BJ (cell line): ENCODE results near the gene HPDL. TPM values are rescaled to one million over a fixed set of nuclear protein-coding genes. Genes with fewer than 3 reads are reported as not detected.

Experiments used
- CTCF ChIA-PET: fragments of 350-600 bp; formaldehyde crosslinking; extraction: SDS; loops from one replicate; lab custom pipeline; 2021; ENCODE audit warnings: antibody characterized with exemption, inconsistent platforms; lab: Yijun Ruan, JAX
- POLR2A ChIA-PET: fragments of 300-600 bp; sonication (Branson Sonifier 250); formaldehyde crosslinking; extraction: SDS; loops from one replicate; lab custom pipeline; 2021; ENCODE audit warnings: antibody characterized with exemption; lab: Charles Lee
- DNase-seq: peaks from one replicate; pipeline ENCODE4 v3.0.0-alpha.2; 2011; ENCODE audit warnings: low read depth
- H3K27me3 ChIP-seq: 2 replicates; pipeline ENCODE4 v1.6.0; 2011; ENCODE audit warnings: low read length; ENCODE audit not compliant: control insufficient read depth, insufficient read depth
- H3K36me3 ChIP-seq: 2 replicates; pipeline ENCODE4 v1.5.1; 2011; ENCODE audit warnings: low read length; ENCODE audit not compliant: control insufficient read depth, insufficient read depth
- H3K4me3 ChIP-seq: 2 replicates; pipeline ENCODE4 v1.5.1; 2011; ENCODE audit warnings: low read depth, mild to moderate bottlenecking, control low read depth, low read length
- polyA plus RNA-seq: library from polyadenylated mRNA; depleted of rRNA; stranded (reverse); fragments of >200 nt; gene quantifications from 2 replicates; pipeline ENCODE4 v1.2.3, GENCODE V29; 2011
- TF ChIP-seq, protein P1 (sequence below): IDR thresholded peaks from 2 replicates; pipeline ENCODE4 v1.5.1; 2011; ENCODE audit warnings: low read depth, mild to moderate bottlenecking, control low read depth, inconsistent platforms, low read length, moderate library complexity; ENCODE audit not compliant: insufficient read depth

Gene HPDL
- polyA plus RNA-seq, 1 experiment, result 0.56 TPM

DNA sequence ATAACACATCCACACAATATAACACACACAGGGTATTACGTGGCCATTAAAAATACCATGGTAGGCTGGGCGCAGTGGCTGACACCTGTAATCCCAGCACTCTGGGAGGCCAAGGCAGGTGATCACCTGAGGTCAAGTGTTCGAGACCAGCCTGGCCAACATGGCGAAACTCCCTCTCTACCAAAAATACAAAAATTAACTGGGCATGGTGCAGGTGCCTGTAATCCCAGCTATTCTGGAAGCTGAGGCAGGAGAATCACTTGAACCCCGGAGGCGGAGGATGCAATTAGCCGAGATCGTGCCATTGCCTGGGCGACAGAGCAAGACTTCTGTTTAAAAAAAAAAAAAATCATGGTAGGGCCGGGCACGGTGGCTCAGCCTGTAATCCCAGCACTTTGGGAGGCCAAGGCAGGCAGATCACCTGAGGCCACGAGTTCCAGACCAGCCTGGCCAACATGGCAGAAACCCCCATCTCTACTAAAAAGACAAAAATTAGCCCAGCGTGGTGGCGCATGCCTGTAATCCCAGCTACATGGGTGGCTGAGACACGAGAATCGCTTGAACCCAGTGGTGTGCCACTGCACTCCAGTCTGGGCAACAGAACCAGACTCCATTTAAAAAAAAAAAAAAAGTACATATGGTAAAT lies 24.1 kb upstream of the HPDL start:
- Histone ChIP-seq H3K36me3 (no peaks in the 10 kb centered on the region), H3K27me3 (no peaks in the 10 kb centered on the region), H3K4me3 (peak overlapping the region; percentile 54)
- DNase-seq, result no peak
- TF ChIP-seq, protein P1, sequence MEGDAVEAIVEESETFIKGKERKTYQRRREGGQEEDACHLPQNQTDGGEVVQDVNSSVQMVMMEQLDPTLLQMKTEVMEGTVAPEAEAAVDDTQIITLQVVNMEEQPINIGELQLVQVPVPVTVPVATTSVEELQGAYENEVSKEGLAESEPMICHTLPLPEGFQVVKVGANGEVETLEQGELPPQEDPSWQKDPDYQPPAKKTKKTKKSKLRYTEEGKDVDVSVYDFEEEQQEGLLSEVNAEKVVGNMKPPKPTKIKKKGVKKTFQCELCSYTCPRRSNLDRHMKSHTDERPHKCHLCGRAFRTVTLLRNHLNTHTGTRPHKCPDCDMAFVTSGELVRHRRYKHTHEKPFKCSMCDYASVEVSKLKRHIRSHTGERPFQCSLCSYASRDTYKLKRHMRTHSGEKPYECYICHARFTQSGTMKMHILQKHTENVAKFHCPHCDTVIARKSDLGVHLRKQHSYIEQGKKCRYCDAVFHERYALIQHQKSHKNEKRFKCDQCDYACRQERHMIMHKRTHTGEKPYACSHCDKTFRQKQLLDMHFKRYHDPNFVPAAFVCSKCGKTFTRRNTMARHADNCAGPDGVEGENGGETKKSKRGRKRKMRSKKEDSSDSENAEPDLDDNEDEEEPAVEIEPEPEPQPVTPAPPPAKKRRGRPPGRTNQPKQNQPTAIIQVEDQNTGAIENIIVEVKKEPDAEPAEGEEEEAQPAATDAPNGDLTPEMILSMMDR, result no peak
- CTCF ChIA-PET, result interaction anchor here (0.8 to 13.5 kb wide), 9 partner anchors 10 to 573 kb away, joined by 3 to 181 read pairs (median 3); partner anchors contain the start of genes HECTD3 and UROD
- POLR2A ChIA-PET, result interaction anchor here (0.6 kb wide), 1 partner anchor 571 kb away, joined by 3 read pairs; the partner anchor contains the start of gene RNU5D-1

DNA sequence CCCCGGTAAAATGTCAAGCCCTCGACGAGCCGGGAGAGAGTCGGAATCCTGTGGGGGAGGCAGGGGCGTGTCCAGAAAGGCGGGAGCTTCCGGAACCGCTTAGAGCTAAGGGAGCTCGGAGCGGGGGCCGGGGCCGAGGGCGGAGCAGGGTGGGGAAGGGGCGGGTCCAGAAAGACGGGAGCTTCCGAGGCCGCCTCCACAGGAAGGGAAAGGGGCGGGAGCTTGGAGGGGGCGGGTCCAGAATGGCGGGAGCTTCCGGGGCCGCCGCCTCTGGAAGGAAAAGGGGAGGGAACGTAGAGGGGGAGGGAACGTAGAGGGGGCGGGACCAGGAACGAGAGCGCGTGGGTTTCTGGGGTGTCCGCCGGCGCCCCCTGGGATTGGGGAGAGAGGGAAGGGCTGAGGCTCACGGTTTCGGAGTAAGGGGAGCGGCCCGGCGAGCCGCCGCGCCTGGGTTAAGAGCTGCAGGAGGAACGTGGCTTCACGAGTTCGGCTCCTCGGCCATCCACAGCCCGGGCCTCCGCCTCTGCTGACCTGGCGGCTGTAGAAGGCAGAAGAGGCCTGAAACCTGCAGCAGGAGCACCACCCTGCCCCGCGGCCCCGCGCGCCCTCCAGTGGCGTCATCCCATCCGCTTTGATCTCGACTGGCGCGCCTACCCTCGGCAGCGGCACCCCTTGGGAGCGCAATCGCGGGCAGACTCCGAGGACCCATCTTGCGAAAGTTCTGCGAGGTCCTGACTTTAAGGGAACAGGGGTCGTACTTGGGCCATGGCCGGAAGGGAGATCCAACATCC lies 23.0 kb upstream of the HPDL start:
- Histone ChIP-seq H3K27me3 (no peaks in the 10 kb centered on the region), H3K36me3 (no peaks in the 10 kb centered on the region), H3K4me3 (peak overlapping the region; percentile 70)
- CTCF ChIA-PET, result interaction anchor here (0.7 to 13.5 kb wide), 13 partner anchors 23 to 574 kb away, joined by 3 to 181 read pairs (median 3); partner anchors contain the start of genes EIF2B3, HECTD3, HPDL and UROD
- TF ChIP-seq, protein P1, result peak; percentile 73
- DNase-seq, result peak; percentile 90
- POLR2A ChIA-PET, result interaction anchor here (0.5 to 1.0 kb wide), 14 partner anchors 37 to 1796 kb away, joined by 3 to 15 read pairs (median 4); partner anchors contain the start of genes HECTD3 and UROD

DNA sequence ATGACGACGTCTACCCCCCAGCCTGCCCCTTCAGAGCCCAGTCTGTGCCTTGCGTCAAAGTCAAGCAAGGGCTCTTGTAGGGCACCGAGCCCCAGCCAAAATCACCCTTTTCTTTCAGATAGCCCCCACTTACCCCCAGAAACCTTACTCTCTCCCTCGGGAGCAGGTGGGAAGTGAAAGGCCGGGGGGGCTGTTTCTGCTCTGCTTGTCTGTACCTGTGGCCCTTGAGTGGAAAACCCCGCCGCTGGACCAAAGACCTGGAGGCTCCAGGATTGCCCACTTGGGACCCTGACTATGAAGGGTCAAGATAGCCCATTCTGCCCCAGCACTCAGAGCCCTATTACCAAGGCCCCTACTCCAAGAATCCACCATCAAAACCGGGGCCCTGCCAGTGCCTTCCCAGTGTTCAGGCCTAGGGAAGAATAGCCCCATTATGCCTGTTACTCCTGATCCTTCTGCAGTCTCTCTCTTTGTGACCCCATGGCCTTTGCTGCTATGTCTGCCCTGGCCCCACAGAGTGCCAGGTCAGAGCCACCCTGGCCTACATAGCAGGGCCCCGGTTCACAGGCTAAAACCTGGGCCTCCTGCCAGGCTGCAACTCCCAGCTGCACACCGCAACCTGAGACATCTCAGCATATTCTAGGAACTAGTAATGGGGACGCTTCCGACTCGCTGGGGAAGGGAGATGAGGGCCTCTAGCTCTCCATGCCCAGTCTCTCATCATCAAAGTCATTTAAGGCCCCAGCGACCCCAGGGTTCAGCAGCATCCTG lies 22.2 kb upstream of the HPDL start:
- no peak for DNase-seq
- POLR2A ChIA-PET, result no interaction called here
- CTCF ChIA-PET, result interaction anchor here (1.0 to 13.5 kb wide), 8 partner anchors 13 to 397 kb away, joined by 3 to 181 read pairs (median 5); no protein-coding TSS in a partner anchor

DNA sequence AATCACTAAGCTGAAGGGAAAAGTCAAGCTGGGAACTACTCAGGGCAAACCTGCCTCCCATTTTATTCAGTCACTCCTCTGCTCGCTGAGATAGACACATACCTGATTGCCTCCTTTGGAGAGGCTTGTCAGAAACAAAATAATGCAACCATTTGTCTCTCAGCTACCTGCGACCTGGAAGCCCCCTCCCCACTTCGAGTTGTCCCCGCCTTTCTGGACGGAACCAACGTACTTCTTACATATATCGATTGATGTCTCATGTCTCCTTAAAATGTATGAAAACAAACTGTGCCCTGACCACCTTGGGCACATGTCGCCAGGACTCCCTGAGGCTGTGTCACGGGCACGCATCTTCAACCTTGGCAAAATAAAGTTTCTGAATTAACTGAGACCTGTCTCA lies 21.5 kb upstream of the HPDL start:
- no peak overlapping the region for H3K4me3 ChIP-seq
- ChIA-PET POLR2A (no interaction called here), CTCF (interaction anchor here (0.6 to 2.1 kb wide), 7 partner anchors 13 to 1356 kb away, joined by 3 to 11 read pairs (median 4); no protein-coding TSS in a partner anchor)
- TF ChIP-seq, protein P1, result no peak
- DNase-seq, result no peak
- H3K27me3 ChIP-seq, result no peaks in the 10 kb centered on the region
- no peaks in the 10 kb centered on the region for H3K36me3 ChIP-seq

More for the DNA sequence above, 22.2 kb upstream of the HPDL start:
- Histone ChIP-seq H3K36me3 (no peaks in the 10 kb centered on the region), H3K4me3 (peak overlapping the region; percentile 70), H3K27me3 (no peaks in the 10 kb centered on the region)
- TF ChIP-seq, protein P1, result no peak
